KOPT-K1 (cell line): ENCODE results near the gene PRKAA1.
"Not testable (repeated sequence)": the region's sequence is repeated elsewhere in the genome, so short reads cannot be mapped to it uniquely, and the experiment has no call there.

Experiments
- H3K27ac ChIP-seq: fragments of 200-600 bp; sonication (generic); 2 replicates; pipeline ENCODE4 v1.5.1; 2016; ENCODE audit warnings: antibody characterized with exemption, mild to moderate bottlenecking, low read depth, low read length; ENCODE audit not compliant: poor library complexity, severe bottlenecking
- H3K36me3 ChIP-seq: fragments of 200-600 bp; sonication (generic); 2 replicates; pipeline ENCODE4 v1.5.1; 2017; ENCODE audit warnings: antibody characterized with exemption, mild to moderate bottlenecking, low read length, moderate library complexity; ENCODE audit not compliant: insufficient read depth
- H3K9me3 ChIP-seq: fragments of 200-600 bp; sonication (generic); 2 replicates; pipeline ENCODE4 v1.5.1; 2017; ENCODE audit warnings: antibody characterized with exemption, low read length, mild to moderate bottlenecking; ENCODE audit not compliant: insufficient read depth, poor library complexity, severe bottlenecking

Gene PRKAA1

DNA sequence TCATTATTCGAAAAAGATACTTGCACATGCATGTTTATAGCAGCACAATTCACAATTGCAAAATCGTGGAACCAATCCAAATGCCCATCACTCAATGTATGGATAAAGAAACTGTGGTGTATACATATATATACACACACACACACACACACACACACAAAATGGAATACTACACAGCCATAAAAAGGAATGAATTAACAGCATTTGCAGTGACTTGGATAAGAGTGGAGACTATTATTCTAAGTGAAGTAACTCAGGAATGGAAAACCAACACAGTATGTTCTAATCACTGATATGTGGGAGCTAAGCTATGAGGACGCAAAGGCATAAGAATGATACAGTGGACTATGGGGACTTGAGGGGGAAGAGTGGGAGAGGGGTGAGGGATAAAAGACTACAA is 3.3 kb downstream of the PRKAA1 start:
- not testable (repeated sequence) for H3K9me3 ChIP-seq, H3K27ac ChIP-seq
- peaks cover 14% of the 10 kb centered on the region; the same call in 1 of the 2 replicates for H3K36me3 ChIP-seq

DNA sequence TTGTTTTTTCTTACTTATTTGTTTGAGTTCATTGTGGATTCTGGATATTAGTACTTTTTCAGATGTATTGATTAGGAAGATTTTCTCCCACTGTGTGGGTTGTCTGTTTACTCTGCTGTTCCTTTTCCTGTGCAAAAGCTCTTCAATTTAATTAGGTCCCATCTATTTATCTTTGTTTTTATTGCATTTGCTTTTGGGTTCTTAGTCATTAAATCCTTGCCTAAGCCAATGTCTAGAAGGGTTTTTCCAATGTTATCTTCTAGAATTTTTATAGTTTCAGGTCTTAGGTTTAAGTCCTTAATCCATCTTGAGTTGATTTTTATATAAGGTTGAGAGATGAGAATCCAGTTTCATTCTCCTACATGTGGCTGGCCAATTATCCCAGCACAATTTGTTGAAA is 3.8 kb downstream of the PRKAA1 start:
- peaks cover 14% of the 10 kb centered on the region; the same call in 1 of the 2 replicates for H3K36me3 ChIP-seq
- not testable (repeated sequence) for H3K27ac ChIP-seq, H3K9me3 ChIP-seq

DNA sequence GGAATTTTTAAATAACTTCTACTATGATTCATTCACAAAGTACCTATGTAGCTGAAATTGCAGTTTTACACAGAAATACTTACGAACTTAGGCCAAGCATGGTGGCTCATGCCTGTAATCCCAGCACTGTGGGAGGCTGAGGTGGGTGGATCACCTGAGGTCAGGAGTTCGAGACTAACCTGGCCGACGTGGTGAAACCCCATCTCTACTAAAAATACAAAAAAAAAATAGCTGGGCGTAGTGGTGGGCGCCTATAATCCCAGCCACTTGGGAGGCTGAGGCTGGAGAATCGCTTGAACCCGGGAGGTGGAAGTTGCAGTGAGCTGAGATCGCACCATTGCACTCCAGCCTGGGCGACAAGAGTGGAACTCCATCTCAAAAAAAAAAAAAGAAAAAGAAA is 5.5 kb downstream of the PRKAA1 start:
- not testable (repeated sequence) for H3K9me3 ChIP-seq, H3K27ac ChIP-seq
- peaks cover 26% of the 10 kb centered on the region for H3K36me3 ChIP-seq

DNA sequence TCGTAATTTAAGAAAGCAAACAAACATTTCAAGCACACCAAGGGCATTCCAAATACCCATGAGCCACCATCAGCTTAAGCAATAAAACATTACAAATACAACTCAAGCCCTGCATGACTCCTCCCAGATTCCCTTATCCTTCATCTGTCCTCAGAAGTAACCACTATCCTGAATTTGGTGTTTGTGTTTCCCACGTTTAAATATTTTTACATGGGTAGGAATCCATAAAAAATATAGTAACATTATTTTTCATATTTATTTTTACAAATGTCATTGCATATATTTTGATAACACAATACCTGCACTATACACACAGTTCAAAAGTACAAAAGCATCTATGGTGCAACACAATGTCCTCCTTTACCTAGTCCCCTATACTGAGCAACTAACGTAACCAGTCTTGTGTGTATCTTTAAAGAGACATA is 6.4 kb downstream of the PRKAA1 start:
- Histone ChIP-seq H3K36me3 (peaks cover 28% of the 10 kb centered on the region), H3K27ac (no peak overlapping the region)

DNA sequence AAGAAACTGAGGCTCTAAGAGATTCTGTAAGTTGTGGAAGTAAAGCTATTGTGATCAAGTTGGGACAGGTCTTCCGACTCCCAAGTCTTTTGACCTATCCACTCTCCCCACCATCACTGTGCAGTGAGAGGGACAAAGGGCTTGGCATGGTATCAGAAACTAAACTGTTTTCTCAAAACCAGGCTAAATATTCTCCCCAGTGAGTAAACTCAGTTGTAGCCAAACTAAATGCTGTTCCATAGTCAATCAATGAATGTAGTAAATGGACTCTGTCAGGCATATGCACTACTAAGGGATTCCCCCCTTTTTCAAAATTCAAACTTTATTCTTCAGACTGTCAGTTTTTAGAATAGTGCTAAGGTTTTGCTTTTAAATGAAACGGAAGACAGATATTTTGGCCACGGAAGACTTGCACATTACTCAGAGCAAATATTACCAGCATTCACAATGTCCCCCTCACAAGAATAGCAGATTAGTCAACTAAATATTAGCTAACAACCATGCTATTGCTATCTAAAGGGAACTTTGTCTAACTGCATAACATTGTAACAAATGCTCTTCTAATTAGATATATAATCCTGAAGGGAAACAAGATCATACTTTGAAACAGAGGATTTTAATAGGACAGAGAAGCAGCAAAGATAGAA is 7.1 kb downstream of the PRKAA1 start:
- Histone ChIP-seq H3K27ac (no peak overlapping the region), H3K36me3 (peaks cover 28% of the 10 kb centered on the region), H3K9me3 (peaks cover 12% of the 10 kb centered on the region)

More for the DNA sequence above, 6.4 kb downstream of the PRKAA1 start:
- H3K9me3 ChIP-seq = peaks cover 12% of the 10 kb centered on the region

DNA sequence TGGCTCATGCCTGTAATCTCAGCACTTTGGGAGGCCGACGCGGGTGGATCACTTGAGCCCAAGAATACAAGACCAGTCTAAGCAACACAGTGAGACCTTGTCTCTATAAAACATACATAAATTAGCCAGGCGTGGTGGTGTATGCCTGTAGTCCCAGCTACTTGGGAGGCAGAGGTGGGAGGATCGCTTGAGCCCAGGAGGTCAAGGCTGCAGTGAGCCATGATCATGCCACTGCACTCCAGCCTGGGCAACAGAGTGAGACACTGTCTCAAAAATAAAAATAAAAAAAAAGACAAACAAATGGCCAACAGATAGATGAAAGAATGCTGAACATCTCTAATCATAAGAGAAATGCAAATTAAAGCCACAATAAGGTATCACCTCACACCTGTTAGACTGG is 9.2 kb downstream of the PRKAA1 start:
- not testable (repeated sequence) for H3K27ac ChIP-seq

DNA sequence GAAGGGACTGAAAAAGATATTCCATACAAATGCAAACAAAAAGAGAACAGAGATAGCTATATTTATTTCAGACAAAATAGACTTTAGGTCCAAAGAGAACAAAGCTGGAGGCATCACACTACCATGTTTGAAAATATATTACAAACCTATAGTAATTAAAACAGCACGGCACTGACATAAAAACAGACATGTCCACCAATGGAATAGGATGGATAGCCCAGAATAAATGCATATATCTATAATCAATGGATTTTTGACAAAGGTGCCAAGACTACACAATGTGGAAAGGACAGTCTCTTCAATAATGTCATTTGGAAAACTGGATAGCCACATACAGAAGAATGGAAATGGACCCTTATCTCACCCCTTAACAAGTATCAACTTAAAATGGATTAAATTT is 10.2 kb downstream of the PRKAA1 start:
- Histone ChIP-seq H3K27ac (no peak overlapping the region), H3K9me3 (peaks cover 12% of the 10 kb centered on the region), H3K36me3 (peaks cover 18% of the 10 kb centered on the region)

More for the DNA sequence above, 9.2 kb downstream of the PRKAA1 start:
- Histone ChIP-seq H3K9me3 (peaks cover 12% of the 10 kb centered on the region), H3K36me3 (peaks cover 18% of the 10 kb centered on the region)

DNA sequence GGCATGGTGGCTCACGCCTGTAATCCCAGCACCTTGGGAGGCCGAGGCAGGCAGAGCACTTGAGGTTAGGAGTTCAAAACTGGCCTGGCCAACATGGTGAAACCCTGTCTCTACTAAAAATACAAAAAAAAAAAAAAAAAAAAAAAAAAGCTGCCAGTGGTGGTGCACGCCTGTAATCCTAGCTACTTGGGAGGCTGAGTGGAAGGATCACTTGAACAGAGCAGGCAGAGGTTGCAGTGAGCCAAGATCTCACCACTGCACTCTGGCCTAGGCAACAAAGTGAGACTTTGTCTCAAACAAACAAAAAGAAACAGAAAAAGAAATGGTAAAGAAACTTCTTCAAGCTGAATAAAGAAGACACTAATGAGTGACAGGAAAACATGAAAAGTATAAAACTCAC is 11.5 kb downstream of the PRKAA1 start:
- not testable (repeated sequence) for H3K27ac ChIP-seq
- Histone ChIP-seq H3K36me3 (peaks cover 18% of the 10 kb centered on the region), H3K9me3 (peaks cover 12% of the 10 kb centered on the region)

DNA sequence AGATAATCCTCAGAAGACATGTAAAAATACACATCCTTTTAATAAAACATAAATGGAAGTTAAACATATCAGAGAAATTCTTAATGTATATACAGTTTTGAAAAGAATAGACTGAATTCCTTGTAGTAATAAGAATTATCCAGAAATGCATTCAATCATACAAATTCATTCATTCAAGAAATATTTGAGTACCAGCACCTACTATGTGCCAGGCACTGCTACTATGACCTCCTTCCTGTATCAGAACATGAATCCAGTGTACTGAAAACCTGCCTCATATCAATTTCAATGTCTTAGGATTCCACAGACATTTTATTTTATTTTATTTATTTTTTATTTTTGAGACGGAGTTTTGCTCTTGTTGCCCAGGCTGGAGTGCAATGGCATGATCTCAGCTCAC is 13.3 kb downstream of the PRKAA1 start:
- no peak overlapping the region for H3K27ac ChIP-seq
- H3K36me3 ChIP-seq = peaks cover 14% of the 10 kb centered on the region
- H3K9me3 ChIP-seq = peaks cover 12% of the 10 kb centered on the region

DNA sequence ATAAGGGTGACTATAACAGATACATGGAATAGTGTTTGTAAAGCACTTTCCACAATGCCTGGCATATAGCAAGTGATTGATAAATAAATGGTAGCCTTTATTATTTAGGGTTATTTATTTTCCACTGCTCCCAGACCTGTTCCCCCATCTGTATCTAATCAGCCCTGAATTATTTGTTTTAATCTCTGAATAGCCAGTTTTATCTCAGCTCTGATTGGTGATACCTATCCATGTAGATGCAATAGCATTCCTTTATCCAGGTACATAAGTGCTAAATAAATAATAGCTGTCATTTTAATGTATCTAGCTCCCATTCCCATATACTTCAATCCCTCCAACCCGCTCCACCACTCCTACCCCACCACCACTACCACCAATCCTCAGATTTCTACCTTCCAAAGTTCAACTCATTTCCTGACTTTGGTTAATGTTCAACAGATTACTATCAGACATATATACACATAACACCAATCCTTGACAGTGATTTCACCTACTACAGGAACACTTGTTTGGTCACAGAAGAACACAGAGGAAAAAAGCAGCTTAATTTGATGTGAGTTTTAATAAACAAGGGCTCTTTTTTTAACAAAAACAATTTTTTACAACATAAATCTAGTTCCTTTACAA is 14.0 kb downstream of the PRKAA1 start:
- H3K27ac ChIP-seq = no peak overlapping the region
- H3K36me3 ChIP-seq = peaks cover 14% of the 10 kb centered on the region
- H3K9me3 ChIP-seq = peaks cover 12% of the 10 kb centered on the region

DNA sequence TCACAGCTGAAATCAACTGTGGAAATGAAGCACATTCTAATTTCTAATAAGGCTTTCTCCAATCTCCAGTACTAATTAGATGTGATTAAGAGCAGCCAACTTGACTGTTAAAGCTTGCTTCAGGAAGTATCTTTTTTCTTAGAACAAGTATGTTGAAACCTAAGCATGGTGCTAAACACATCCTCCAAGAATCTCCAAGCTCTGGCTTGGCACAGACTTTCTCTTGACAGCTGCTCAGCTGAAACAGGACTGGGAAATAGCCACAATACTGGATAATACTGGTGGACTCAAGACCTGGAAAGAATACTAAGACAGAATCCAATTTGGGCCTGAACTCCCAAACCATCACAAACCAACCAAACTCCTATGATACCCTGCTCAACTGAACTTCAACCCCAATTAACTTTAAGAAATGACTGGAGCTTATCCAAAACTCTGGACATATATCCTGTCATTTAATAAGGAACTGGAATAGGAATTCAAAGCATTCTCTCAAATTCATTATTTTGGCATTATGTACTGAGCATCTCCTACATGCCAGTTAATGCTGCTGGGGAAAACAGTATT is 16.2 kb downstream of the PRKAA1 start:
- H3K27ac ChIP-seq = no peak overlapping the region
- peaks cover 4% of the 10 kb centered on the region for H3K36me3 ChIP-seq

DNA sequence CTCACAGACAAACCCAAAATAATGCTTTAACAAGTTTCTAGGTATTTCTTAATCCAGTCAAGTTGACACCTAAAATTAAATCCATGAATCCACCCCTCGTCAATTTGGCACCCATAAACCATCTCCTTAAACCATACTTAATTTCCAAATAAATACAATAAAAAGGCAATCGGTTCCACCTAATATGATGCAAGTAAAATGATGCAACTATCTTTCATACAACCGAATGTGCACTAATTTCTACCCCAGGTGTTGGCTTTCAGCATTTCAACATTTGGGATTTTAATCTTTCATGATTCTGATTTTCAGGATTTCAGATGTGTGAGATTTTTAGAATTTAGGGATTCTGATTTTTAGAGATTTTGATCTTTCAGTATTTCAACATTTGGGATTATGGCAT is 17.3 kb downstream of the PRKAA1 start:
- Histone ChIP-seq H3K9me3 (no peaks in the 10 kb centered on the region), H3K36me3 (peaks cover 15% of the 10 kb centered on the region), H3K27ac (no peak overlapping the region)

More for the DNA sequence above, 16.2 kb downstream of the PRKAA1 start:
- no peaks in the 10 kb centered on the region for H3K9me3 ChIP-seq

DNA sequence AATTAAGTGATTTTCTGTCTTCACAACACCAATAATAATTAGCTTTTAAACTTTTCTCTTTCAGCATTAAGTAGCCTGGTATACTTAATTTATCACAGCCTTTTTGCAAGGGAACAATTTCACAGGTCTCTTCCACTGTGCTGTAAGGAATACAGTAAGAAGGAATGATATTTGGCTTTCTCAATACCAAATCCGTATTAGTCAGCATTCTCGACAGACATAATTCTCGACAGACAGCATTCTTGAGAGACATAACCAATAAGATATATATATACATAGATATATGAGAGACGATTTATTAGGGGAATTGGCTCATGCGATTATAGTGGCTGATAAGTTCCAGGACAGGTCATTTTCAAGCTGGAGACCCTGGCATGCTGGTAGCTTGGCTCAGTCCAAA is 18.0 kb downstream of the PRKAA1 start:
- H3K27ac ChIP-seq = no peak overlapping the region
- H3K36me3 ChIP-seq = peaks cover 22% of the 10 kb centered on the region

DNA sequence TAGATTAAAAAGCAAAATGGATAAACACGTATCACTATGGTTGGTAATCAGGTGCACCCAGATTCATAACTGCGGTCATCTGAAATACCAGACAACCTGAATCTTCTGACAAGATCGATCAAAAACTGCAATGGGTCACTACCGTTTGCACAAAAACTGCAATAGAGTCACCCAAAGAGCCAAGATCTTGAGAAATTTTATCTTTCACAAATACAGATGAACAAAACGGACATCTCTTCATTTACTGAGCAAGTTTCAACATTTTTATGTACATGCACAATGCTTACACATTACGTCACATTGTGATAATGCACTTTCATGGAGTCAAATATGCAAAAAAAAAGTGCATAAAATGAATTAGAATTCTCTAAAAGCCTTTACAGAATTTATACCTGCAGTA is 18.6 kb downstream of the PRKAA1 start:
- H3K27ac ChIP-seq = no peak overlapping the region
- H3K36me3 ChIP-seq = peaks cover 28% of the 10 kb centered on the region
- no peaks in the 10 kb centered on the region for H3K9me3 ChIP-seq

More for the DNA sequence above, 18.0 kb downstream of the PRKAA1 start:
- no peaks in the 10 kb centered on the region for H3K9me3 ChIP-seq

DNA sequence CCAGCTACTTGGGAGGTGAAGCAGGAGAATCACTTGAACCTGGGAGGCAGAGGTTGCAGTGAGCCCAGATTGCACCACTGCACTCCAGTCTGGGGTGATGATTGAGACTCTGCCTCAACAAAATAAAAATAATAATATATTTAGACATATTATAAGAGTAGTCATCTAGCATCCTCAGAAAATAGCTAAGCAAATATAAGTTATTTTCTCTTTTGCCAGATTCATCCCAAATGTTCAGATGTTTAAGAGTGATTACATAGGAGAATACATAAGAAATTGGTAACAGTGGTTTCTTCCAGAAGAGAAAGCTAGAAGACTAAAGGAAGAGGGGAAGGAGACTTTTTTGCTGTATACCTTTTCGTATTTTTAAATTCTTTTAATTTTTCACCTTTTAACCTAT is 20.0 kb downstream of the PRKAA1 start:
- no peak overlapping the region for H3K27ac ChIP-seq
- H3K9me3 ChIP-seq = no peaks in the 10 kb centered on the region

DNA sequence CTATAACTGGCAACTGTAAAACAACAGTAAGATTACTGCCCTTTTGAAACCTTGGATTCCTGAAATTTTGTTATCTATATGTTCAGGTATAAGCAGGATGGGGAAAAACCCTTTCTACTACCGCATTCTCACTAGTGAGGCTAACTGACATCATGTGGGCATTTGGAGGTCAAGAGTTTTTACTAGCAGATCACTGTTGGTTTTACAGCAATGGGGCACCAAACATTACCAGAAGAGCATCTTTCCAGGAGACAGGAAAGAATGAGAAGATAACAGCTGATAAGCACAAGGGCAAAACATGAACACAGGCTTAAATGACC is 21.6 kb downstream of the PRKAA1 start:
- Histone ChIP-seq H3K27ac (no peak overlapping the region), H3K9me3 (no peaks in the 10 kb centered on the region), H3K36me3 (peaks cover 55% of the 10 kb centered on the region)

More for the DNA sequence above, 20.0 kb downstream of the PRKAA1 start:
- H3K36me3 ChIP-seq = peaks cover 40% of the 10 kb centered on the region
